Lung (tissue), 12 donors: ENCODE data around the gene PTPN21. TPM values are rescaled to one million over a fixed set of nuclear protein-coding genes. Genes with fewer than 3 reads are reported as not detected.

Experiments used
- ATAC-seq: fragments of 200-7000 bp; cut with Tn5 transposase; one replicate; pipeline ENCODE4 v1.9.1; 2020; ENCODE audit warnings: moderate number of reproducible peaks; ENCODE audit not compliant: insufficient read depth, low FRiP score
- DNase-seq, 3 donors: peaks; one replicate each; pipeline ENCODE4 v3.0.0-alpha.2; 2013 to 2017
- H3K27ac ChIP-seq, 2 donors: one replicate each; pipeline ENCODE4 v1.5.1; 2013; ENCODE audit warnings: mild to moderate bottlenecking in 2 of 2, moderate library complexity in 2 of 2, control low read depth in 1 of 2, inconsistent platforms in 1 of 2, low read depth in 1 of 2, low read length in 1 of 2
- H3K27me3 ChIP-seq, 3 donors: one replicate each; pipeline ENCODE4 v1.5.1; 2013; ENCODE audit warnings: low read length in 2 of 3; ENCODE audit not compliant: control insufficient read depth in 3 of 3, insufficient read depth in 3 of 3
- H3K36me3 ChIP-seq, 4 donors: one replicate each; pipeline ENCODE4 v1.5.1; 2013; ENCODE audit warnings: low read length in 4 of 4, mild to moderate bottlenecking in 1 of 4, moderate library complexity in 1 of 4; ENCODE audit not compliant: control insufficient read depth in 4 of 4, insufficient read depth in 4 of 4
- H3K4me1 ChIP-seq, 5 donors: one replicate each; pipeline ENCODE4 v1.5.1; 2013; ENCODE audit warnings: low read length in 5 of 5, mild to moderate bottlenecking in 2 of 5, moderate library complexity in 1 of 5; ENCODE audit not compliant: control insufficient read depth in 5 of 5, insufficient read depth in 5 of 5
- H3K4me3 ChIP-seq: one replicate; pipeline ENCODE4 v1.5.1; 2013; ENCODE audit warnings: mild to moderate bottlenecking, control low read depth, moderate library complexity
- H3K9ac ChIP-seq, 2 donors: one replicate each; pipeline ENCODE4 v1.5.1; 2013; ENCODE audit warnings: low read length in 2 of 2, control low read depth in 1 of 2; ENCODE audit not compliant: insufficient read depth in 1 of 2
- H3K9me3 ChIP-seq, 4 donors: one replicate each; pipeline ENCODE4 v1.5.1; 2013; ENCODE audit warnings: low read length in 3 of 4, mild to moderate bottlenecking in 1 of 4, moderate library complexity in 1 of 4; ENCODE audit not compliant: control insufficient read depth in 4 of 4, insufficient read depth in 3 of 4
- CTCF ChIP-seq: IDR thresholded peaks from 2 replicates; pipeline ENCODE4 v1.5.1; 2012; ENCODE audit warnings: mild to moderate bottlenecking; ENCODE audit errors: control extremely low read depth, extremely low read depth
- WGBS, 2 donors: extraction: QIAGEN DNeasy Blood & Tissue Kit; methylation state at CpG; one replicate each; pipeline ENCODE4 v1.1.7; 2013; 5-methylcytosine and 5-hydroxymethylcytosine counted together
- polyA plus RNA-seq, 2 donors: library from polyadenylated mRNA; stranded (reverse); fragments of 200-250 nt; gene quantifications; one replicate each; pipeline ENCODE4 v1.2.1, GENCODE V29; 2013
- total RNA-seq, 2 donors: library from RNA; depleted of rRNA in 1 of 2; stranded (reverse); fragments of >200 nt in 1 of 2; gene quantifications; one replicate each; pipeline ENCODE4 v1.2.1, GENCODE V29; 2014 to 2021
- donor health status: control.
- donor health status: control.
- donor health status: Bipolar disorder and iron deficiency.
- donor health status: healthy.
- donor health status: DM: yes; HTN: yes; CAD: no.

The PTPN21 gene
- total and polyA plus RNA-seq, 4 donors, result 8.2 to 39.3 (median 20.2) TPM

- DNase-seq (no peak), ATAC-seq (no peak)
- TF ChIP-seq CTCF, result no peak
- Histone ChIP-seq H3K9ac (no peak overlapping the region), H3K27ac (no peak overlapping the region), H3K4me3 (no peak overlapping the region), H3K36me3 (peaks cover 24 to 66% (median 33%) of the 10 kb centered on the region in 4 donors), H3K9me3 (no peaks in the 10 kb centered on the region), H3K27me3 (no peaks in the 10 kb centered on the region), H3K4me1 (no peaks in the 10 kb centered on the region)
- WGBS, 2 donors, result 95 to 96% methylated on average over 8 of the region's 8 CpGs
Measured at GRCh38 chr14:88599326-88599725, 44.5 kb upstream of the PTPN21 start.

GRCh38 chr14:88598097-88598675 is 43.4 kb upstream of the PTPN21 start:
- Histone ChIP-seq H3K4me1 (no peaks in the 10 kb centered on the region), H3K9me3 (no peaks in the 10 kb centered on the region), H3K36me3 (peaks cover 24 to 65% (median 32%) of the 10 kb centered on the region in 4 donors), H3K4me3 (no peak overlapping the region), H3K9ac (no peak overlapping the region), H3K27ac (no peak overlapping the region), H3K27me3 (no peaks in the 10 kb centered on the region)
- DNase-seq (no peak), ATAC-seq (no peak)
- TF ChIP-seq CTCF, result no peak
- 77% methylated on average over 2 of the region's 2 CpGs for WGBS, 2 donors

- ATAC-seq, result no peak
- 87 to 93% methylated on average over 4 of the region's 4 CpGs for WGBS, 2 donors
- peaks cover 23 to 60% (median 29%) of the 10 kb centered on the region in 4 donors for H3K36me3 ChIP-seq
Measured at GRCh38 chr14:88597601-88598000, 42.8 kb upstream of the PTPN21 start.

More at GRCh38 chr14:88597601-88598000, 42.8 kb upstream of the PTPN21 start:
- Histone ChIP-seq H3K4me1 (no peaks in the 10 kb centered on the region), H3K9me3 (no peaks in the 10 kb centered on the region), H3K27me3 (no peaks in the 10 kb centered on the region), H3K9ac (no peak overlapping the region), H3K4me3 (no peak overlapping the region), H3K27ac (no peak overlapping the region)
- TF ChIP-seq CTCF, result no peak
- DNase-seq, result no peak
